VCaP (cell line): ENCODE measurements around the gene SYT9.

Experiments used
- H3K27ac ChIP-seq: fragments of 450-650 bp; 2 replicates; pipeline ENCODE4 v1.5.1; 2017
- CTCF ChIP-seq: fragments of 450-650 bp; conservative IDR thresholded peaks from 2 replicates; pipeline ENCODE4 v1.5.1; 2017; ENCODE audit warnings: mild to moderate bottlenecking, moderate library complexity

The SYT9 gene

GRCh38 chr11:7307836-7308235 is 56.1 kb downstream of the SYT9 start:
- TF ChIP-seq CTCF: no peak

GRCh38 chr11:7311903-7312302 is 60.2 kb downstream of the SYT9 start:
- H3K27ac ChIP-seq: no peak overlapping the region
- no peak for TF ChIP-seq CTCF

More at GRCh38 chr11:7307836-7308235, 56.1 kb downstream of the SYT9 start:
- no peak overlapping the region for H3K27ac ChIP-seq

- H3K27ac ChIP-seq: no peak overlapping the region
- no peak for TF ChIP-seq CTCF
These were observed 63.3 kb downstream of the SYT9 start for GRCh38 chr11:7314811-7315604.

- no peak for TF ChIP-seq CTCF
- no peak overlapping the region for H3K27ac ChIP-seq
These were observed 67.8 kb downstream of the SYT9 start for GRCh38 chr11:7319501-7319900.

GRCh38 chr11:7320306-7320705 is 68.6 kb downstream of the SYT9 start:
- no peak for TF ChIP-seq CTCF

GRCh38 chr11:7321473-7322450 is 70.1 kb downstream of the SYT9 start:
- TF ChIP-seq CTCF: no peak
- H3K27ac ChIP-seq: no peak overlapping the region

More at GRCh38 chr11:7320306-7320705, 68.6 kb downstream of the SYT9 start:
- H3K27ac ChIP-seq: no peak overlapping the region

- H3K27ac ChIP-seq: no peak overlapping the region
- TF ChIP-seq CTCF: no peak
These were observed 80.7 kb downstream of the SYT9 start for GRCh38 chr11:7332451-7332850.
